EL (cell line): ENCODE data around the gene PATZ1.
"Not testable (repeated sequence)": the region's sequence is repeated elsewhere in the genome, so short reads cannot be mapped to it uniquely, and the experiment has no call there.

Experiments used
- DNase-seq: peaks from one replicate; pipeline ENCODE4 v3.0.0-alpha.2; 2016

Gene PATZ1

DNA sequence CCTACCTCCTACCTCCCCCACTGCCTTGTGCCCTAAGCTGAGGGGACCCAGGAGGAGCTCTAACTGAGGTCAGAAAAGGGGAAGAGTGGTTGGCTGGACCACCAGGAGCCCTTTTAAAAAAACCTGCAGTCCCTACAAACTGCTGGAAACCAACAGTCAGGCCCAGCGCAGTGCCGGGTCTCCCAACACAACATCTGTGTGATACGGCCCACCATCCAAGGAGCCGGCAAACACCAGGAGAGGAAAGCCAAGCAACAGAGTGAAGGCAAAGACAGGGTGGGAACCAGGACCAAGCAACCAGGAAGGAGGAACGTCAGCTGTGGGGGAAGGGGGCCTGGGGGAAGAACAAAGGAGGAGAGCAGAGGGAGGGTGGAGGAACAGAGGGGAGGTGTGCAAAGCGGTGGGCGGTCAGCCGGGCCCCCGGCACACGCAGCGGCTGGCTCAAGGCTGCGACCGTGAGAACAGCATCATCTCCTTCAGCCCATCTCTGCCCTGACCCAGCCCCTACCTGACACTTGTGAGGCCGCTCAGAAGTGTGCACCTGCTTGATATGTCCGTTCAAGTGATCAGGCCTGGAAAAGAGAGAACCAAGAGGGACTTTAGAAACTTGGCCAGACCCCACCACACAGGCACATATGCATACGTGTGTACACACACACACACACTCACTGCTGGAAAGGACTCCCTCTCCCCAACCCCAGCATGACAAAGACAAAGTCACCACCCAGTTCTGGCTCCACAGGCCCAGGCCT lies 3.6 kb downstream of the PATZ1 start:
- DNase-seq: no peak

DNA sequence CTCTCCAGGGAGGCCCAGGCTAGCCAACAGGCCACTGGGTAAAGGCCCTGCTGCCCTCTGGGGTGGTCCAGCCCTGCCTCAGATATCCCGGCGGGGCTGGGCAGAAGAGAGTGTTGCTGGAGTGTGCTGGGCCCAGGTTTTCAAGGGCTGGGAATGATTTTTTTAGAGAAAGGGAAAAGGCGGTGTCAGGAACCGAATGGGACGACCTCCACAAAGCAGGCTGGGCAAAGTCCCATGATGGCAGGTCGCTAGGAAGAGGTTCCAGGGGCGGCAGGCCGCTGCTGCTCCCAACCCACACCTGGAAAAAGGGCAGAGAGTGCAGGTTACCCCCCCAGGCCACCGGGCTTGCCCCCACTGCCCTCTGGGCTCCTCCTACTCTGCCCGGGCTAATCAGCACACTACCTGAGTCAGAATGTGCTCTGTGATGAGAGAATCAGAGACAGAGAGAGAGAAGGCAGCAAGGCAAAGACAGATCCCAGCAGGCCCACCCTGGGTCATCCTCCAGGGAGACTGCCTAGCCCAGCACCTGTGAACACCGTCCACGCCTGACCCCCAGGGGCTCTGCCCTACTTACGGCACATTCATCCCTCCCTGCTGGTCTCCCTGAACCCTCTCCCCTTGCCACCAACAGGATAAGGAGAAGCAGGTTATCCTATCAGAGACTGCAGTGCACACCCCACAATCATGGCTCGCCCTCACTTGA lies 4.6 kb downstream of the PATZ1 start:
- DNase-seq: no peak

GRCh38 chr22:31340765-31341247 lies 5.3 kb downstream of the PATZ1 start:
- no peak for DNase-seq

- no peak for DNase-seq
Observed at GRCh38 chr22:31340360-31340759, 5.8 kb downstream of the PATZ1 start.

GRCh38 chr22:31339148-31339832 lies 6.9 kb downstream of the PATZ1 start:
- no peak for DNase-seq

DNA sequence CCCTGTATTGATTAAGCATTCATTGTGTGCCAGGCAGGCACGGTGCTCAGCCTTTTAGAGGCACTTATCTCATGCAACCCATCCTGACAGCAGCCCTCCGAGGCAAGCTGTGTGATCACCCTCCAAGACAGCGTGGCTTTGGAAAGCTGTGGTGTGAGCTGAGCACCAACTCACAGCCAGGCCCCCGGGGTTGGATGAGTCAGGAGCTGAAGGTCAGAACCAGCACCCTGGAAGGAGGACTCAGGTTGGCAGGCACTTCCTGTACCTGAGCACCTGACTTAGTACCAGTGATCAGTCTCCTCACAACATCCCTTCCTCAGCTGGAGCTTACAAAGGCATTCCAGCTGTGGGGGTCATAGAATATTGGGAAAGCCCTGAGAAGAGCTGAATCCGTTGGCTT lies 9.0 kb downstream of the PATZ1 start:
- peak; percentile 71 for DNase-seq

- DNase-seq: no peak
Observed at GRCh38 chr22:31334329-31334728, 11.8 kb downstream of the PATZ1 start.

- no peak for DNase-seq
Observed at GRCh38 chr22:31333641-31334040, 12.5 kb downstream of the PATZ1 start.

DNA sequence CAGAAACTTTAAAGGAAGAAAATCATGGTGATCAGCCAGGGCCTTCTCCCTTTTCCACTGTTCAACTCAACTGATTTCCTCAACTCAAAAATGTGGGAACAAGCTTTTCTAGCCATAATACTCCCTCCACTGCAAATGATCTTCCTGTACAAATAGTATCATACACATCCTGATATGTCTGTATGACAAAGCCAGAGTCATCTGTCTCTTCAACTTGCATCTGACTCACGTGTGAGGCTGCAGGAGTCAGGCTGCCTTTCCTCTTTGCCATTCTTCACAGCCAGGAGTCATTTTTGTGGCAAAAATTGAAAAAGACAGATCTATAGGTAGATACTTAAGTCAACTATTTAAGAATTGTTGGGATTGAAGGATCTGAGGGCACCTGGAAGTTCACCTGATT lies 13.3 kb downstream of the PATZ1 start:
- DNase-seq: peak; percentile 28

DNA sequence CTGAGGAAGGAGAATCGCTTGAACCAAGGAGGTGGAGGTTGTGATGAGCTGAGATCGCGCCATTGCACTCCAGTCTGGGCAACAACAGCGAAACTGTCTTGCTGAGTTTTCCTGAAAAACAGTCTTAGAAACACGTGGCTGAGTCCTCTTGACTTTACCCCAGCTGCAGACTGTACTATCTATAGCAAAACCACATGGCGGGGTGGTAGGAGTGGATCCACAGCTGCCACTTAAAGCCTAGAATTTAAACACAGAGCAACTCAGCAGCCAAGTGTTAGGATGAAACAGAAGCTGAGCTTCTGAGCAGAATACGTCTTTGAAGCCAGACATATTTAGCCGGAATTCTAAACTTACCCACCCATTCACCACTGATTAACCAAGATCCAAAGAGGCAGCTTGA lies 14.1 kb downstream of the PATZ1 start:
- DNase-seq: no peak

DNA sequence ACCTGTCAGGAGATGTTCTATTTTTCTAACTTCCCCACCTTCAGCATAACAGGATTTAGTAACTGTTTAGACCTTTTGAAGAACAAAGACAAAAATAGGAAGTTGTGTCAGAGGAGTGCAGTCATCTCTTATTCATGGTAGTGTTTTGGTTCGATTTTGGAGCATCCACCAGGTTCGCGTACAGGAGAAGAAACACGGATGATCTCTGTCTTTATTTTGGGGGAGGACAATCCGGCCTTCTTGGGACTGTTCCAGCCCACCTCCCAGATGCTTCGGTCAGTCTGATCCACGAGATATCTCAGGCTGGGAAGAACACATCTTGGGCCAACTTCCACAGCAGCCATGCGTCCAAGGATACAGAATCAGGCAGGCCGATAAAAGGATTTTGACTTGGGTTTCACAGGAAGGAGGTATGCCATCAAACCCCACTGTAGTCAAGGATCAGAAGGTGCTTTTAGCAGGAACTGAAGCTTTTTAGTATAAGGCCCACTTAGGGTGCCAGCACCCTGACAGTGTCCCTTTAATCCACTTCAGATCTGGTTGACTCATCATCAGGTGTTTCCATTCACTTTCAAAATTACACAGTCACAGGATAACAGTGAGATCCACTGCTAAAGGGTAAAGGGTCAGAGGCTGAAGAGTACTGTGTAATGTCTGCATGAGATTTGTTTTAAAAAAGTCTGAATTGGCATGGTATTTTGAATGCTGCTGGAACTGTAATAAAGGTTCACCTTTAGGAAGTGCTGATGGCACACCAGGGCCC lies 16.5 kb downstream of the PATZ1 start:
- DNase-seq: no peak

- peak; percentile 37 for DNase-seq
Observed at GRCh38 chr22:31329029-31329428, 17.1 kb downstream of the PATZ1 start.

DNA sequence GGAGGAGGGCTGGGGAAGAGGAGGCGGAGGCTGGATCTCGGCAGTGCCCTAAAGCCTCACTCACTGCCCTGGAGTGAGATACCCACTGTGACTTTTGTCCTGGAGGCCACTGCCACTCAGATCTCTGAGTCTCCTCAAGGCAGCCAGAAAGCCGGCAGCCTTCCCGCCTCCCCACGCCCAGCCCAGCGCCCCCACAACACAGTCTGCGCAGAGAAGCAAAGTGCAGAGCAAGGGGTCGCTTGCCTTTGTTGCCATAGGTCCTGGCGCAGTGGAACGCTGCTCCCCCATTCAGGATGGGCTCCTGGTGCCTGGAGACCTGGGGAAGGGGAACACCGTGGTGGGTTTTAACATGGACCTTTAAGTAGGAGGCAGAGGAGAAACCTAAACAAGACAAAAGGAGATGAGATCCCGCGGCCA lies 17.6 kb downstream of the PATZ1 start:
- no peak for DNase-seq

DNA sequence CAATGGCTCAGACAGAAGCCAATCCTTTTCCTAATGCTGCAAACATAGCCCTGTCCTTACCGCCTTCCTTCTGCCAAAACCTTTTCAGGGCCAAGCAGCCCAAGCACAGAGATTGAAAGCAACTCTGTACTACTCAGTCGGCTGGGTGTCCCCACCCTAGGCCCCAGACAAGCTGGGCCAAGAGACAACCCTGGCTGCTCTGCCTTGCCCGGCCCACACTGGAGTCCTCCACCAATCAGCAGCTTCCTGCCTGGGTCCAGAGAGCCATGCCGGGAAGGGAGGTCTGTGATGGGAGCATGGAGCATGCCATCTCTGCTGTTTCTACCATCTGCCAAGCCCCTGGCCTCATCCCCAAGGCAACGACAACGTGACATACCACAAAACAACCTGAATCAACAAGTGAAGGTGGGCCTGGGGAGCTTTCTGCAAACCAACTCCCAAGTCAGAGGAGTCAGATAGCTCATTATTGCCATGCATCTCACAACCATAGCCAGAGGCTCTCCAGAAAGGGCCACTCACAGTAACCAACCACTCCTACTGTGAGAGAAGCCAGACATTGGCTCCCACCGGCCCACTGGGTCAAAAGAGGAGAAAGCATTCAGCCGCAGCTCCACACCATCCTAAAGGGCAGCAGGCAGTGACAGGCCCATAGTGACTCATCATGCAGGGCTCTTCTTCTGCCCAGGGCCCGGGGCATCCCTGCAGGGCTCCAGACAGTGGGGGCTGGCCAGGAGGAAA lies 18.2 kb downstream of the PATZ1 start:
- DNase-seq: peak; percentile 21

- DNase-seq: no peak
Observed at GRCh38 chr22:31326877-31327276, 19.3 kb downstream of the PATZ1 start.

DNA sequence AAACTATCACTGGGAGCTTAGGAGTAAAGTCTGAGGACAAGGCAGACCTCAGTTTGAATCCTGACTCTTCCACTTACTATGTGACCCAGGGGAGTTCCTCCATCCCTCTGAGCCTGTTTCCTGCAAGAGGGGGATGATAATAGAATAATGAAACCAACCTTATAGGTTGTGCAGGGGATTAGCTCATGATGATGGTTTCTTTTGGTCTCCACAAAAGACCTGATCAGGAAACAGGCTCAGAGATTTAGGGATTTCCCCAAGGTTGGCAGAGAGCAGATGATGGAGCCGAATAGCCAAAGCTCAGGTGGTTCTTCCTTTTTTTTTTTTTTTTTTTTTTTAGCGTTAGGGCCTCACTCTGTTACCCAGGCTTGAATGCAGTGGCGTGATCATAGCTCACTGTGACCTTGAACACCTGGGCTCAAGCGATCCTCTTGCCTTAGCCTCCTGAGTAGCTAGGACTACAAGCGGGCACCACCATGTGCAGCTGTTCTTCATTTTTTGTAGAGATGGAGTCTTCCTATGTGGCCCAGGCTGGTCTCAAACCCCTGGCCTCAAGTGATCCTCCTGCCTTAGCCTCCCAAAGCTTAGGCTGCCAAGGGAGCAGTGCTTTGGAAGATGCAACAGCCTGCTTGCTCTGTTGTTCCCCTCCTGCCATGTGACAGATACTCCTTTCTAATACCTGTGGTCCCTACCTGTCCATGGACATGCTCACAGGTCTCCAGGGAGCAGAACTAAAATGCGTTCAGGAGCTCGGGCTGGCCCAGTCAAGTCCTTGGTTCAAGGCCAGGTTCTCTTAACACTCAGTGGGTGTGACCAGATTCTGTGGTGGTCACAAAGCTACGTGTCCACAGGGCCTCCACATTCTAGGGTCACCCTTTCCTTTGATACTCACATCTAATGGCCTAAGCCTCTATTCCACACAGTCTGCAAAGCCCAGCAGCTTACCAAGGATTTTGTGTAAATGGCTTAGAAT lies 22.3 kb downstream of the PATZ1 start:
- no peak for DNase-seq

DNA sequence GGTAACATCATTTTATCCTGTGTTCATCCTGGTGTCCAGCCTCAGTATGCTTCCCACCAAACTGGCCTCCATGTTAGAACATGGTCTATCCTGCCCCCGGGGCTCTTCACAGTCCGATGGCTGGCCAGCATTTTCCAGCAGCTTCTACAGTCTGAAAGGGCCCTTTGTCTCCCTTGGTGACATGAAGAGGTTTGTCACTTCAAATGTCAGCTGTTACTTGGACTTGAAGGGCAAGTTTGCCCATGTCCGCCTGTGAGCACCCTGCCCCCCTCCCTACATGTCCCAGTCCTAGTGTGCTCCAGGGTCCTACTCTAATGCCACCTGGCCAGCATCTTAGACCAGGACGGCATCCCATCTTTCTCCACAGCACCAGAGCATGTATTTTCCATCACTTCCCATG lies 24.7 kb downstream of the PATZ1 start:
- DNase-seq: no peak

GRCh38 chr22:31314220-31314619 lies 31.9 kb downstream of the PATZ1 start:
- not testable (repeated sequence) for DNase-seq

- DNase-seq: peak; percentile 55
Observed at GRCh38 chr22:31313366-31314147, 32.6 kb downstream of the PATZ1 start.

GRCh38 chr22:31308181-31308580 lies 38.0 kb downstream of the PATZ1 start:
- DNase-seq: no peak
